ENCODE data around the gene PRCC.

The PRCC gene

DNA sequence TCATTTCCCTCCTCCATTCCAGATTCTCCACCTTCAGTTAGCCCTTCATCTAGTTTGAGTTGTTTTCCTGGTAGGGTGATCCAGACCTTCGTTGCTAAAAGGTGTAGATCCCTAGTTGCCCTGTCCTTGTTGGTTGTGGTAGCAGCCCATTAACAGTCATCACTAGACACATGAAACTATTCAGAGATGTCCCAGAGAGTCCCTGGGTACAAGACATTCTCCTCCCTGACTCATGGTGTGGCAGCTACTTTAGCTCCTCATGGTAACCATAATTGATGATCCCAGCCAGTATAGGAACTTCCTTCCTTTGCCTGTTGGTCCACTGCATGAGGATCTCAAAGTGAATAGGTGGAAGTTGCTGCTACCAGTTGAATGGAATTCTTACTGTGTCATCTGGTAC, 55.3 kb downstream of the PRCC start:
- H3K9me3 Mint-ChIP-seq: peaks cover 8% of the 10 kb centered on the region
- H3K4me1 Mint-ChIP-seq: peaks cover 8% of the 10 kb centered on the region
- TF ChIP-seq, protein P1, sequence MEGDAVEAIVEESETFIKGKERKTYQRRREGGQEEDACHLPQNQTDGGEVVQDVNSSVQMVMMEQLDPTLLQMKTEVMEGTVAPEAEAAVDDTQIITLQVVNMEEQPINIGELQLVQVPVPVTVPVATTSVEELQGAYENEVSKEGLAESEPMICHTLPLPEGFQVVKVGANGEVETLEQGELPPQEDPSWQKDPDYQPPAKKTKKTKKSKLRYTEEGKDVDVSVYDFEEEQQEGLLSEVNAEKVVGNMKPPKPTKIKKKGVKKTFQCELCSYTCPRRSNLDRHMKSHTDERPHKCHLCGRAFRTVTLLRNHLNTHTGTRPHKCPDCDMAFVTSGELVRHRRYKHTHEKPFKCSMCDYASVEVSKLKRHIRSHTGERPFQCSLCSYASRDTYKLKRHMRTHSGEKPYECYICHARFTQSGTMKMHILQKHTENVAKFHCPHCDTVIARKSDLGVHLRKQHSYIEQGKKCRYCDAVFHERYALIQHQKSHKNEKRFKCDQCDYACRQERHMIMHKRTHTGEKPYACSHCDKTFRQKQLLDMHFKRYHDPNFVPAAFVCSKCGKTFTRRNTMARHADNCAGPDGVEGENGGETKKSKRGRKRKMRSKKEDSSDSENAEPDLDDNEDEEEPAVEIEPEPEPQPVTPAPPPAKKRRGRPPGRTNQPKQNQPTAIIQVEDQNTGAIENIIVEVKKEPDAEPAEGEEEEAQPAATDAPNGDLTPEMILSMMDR (IDR thresholded peaks at IDR 0.05; ENCODE audit: unreplicated experiment in 3 of 3): no peak
- H3K36me3 Mint-ChIP-seq (ENCODE audit: low read depth): no peaks in the 10 kb centered on the region
- no peak overlapping the region for H3K27ac Mint-ChIP-seq
- H3K4me3 Mint-ChIP-seq: no peak overlapping the region
- H3K27me3 Mint-ChIP-seq (ENCODE audit: low read depth): peaks cover 17% of the 10 kb centered on the region

DNA sequence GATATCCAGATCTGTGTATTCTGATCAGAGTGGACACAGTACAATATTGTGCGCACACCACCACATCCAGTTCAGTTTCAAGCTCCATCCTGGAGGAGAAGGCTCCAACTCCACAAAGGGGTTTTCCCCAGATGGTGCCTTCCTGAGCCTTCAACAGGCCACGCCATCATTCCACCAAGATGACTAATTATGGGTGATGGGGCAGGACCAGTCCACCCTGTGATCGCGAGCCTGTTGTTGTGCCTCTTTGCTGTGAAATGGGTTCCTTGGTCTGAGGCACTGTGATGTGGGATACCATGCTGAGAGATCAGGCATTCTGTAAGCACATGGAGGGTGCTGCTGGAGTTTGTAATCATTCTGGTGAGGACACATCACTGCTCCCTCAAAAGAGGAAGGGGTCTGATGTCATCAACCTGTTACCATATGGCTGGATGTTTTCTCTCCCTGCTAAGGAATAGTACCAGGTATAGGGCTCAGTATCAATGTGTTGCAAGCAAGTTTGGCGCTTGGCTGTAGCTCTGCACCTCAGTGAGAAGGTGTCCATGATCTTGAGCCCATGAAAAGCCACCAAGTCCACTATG, 56.0 kb downstream of the PRCC start:
- TF ChIP-seq, protein P1 (IDR thresholded peaks at IDR 0.05; ENCODE audit: unreplicated experiment in 3 of 3): no peak
- Mint-ChIP-seq H3K27me3 (ENCODE audit: low read depth) (peaks cover 17% of the 10 kb centered on the region), H3K4me3 (no peak overlapping the region), H3K9me3 (peaks cover 8% of the 10 kb centered on the region), H3K36me3 (ENCODE audit: low read depth) (no peaks in the 10 kb centered on the region), H3K4me1 (peaks cover 12% of the 10 kb centered on the region), H3K27ac (no peak overlapping the region)

DNA sequence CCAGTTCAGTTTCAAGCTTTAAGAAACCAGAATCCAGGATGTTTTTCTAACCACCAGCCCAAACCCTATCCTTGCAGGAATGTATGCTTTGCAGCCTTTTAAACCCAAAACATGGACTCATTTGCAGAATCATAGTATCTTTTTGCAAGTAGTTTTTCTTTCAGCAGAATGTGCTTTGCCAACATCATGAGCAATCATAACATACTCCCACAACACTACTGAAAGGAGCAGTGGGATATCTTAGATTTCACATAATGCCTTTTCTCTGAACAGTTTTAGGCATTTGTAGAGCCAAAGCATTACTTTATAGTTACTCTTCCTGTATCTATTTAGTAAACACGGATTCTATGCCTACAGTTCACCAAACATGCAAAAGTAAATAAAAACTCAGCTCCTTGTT, 59.3 kb downstream of the PRCC start:
- Mint-ChIP-seq H3K36me3 (ENCODE audit: low read depth) (no peaks in the 10 kb centered on the region), H3K27ac (peak overlapping the region; percentile 70 to 85 (median 81)), H3K4me1 (peaks cover 13% of the 10 kb centered on the region), H3K27me3 (ENCODE audit: low read depth) (peaks cover 20% of the 10 kb centered on the region), H3K4me3 (peak overlapping the region in 1 of 3 experiments; percentile 34), H3K9me3 (peaks cover 2% of the 10 kb centered on the region)
- TF ChIP-seq, protein P1 (IDR thresholded peaks at IDR 0.05; ENCODE audit: unreplicated experiment in 3 of 3): no peak

DNA sequence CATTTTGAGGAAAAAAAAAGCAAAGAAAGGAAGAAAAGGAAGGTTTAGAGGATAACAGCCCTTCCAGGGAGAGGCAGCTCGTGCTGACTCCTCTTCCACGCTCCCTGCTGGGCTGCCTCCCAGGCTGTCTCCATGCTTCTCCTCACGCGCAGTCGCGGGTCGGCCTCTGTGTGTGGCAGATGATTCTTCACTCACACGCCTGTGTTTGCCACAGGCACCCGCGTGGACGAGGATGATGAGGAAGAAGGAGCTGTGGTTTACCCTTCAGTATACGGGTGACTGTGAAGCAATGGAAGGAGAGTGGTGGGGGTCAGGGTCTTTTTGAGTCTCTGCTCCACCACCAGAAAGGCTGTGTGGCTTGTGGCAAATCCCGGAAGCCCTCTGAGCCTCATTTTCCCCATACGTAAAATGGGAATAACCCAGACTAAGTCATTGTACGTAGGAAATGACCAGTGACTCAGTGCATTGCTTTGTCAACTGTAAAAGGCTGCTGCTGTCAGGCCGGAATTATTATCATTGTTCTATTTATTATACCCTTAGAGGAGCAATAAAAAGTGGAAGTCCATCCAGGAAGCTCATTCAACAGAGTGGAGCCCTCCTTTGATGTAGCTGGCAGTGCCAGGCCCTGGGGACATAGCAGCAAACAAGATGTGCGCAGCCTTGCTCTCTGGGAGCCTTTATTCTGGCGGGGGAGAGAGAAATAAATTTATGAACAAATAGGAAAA, 61.2 kb downstream of the PRCC start:
- Mint-ChIP-seq H3K27me3 (ENCODE audit: low read depth) (peaks cover 33% of the 10 kb centered on the region), H3K4me3 (no peak overlapping the region), H3K9me3 (no peaks in the 10 kb centered on the region), H3K36me3 (ENCODE audit: low read depth) (no peaks in the 10 kb centered on the region), H3K4me1 (peaks cover 13% of the 10 kb centered on the region), H3K27ac (peak overlapping the region in 1 of 3 experiments; percentile 9)
- TF ChIP-seq, protein P1 (IDR thresholded peaks at IDR 0.05; ENCODE audit: unreplicated experiment in 3 of 3): no peak

DNA sequence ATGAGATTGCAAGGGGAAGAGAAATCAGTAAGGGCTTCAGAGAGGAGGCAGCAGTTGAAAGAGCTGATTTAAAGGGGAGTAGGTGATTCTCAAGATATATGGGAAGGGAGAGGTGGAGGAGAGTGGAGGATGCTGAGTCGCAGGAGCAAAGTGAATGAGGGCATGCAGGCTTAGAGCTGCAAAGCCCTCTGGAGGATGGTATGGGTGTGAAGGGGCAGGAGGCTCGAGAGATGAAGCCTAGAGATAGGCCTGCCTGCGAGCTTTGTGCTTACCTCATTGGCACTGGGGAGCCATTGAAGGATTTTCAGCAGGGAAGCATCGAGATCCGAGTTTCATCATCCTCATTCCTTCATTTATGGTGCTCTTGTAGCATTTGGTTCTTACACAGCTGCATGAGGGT, 65.1 kb downstream of the PRCC start:
- TF ChIP-seq, protein P1 (IDR thresholded peaks at IDR 0.05; ENCODE audit: unreplicated experiment in 3 of 3): no peak
- peaks cover 26% of the 10 kb centered on the region for H3K4me1 Mint-ChIP-seq

DNA sequence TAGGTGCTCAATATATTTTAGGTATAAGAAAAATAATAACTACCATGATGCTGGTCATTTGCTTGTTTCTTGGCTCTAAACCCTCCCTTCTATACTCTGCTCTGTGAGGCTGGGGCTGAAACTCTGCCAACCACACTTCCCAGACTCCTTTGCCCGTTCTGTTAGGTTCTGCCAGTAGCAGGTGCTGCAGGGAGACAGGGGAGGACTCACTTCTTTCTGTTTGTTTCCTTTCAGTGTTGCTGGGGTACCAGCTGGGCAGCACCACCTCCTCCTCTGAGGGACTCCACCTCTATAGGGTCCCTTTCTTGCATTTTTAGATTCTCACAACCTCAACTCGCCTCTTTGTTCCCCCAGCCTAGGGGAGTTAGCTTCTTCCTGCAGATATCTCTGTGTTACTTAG, 66.3 kb downstream of the PRCC start:
- H3K27me3 Mint-ChIP-seq (ENCODE audit: low read depth): peaks cover 74% of the 10 kb centered on the region
- H3K4me1 Mint-ChIP-seq: peaks cover 20% of the 10 kb centered on the region
- no peaks in the 10 kb centered on the region for H3K36me3 Mint-ChIP-seq (ENCODE audit: low read depth)
- TF ChIP-seq, protein P1 (IDR thresholded peaks at IDR 0.05; ENCODE audit: unreplicated experiment in 3 of 3): no peak
- H3K9me3 Mint-ChIP-seq: no peaks in the 10 kb centered on the region
- H3K4me3 Mint-ChIP-seq: no peak overlapping the region
- H3K27ac Mint-ChIP-seq: no peak overlapping the region

More for the DNA sequence above, 65.1 kb downstream of the PRCC start:
- Mint-ChIP-seq H3K27ac (no peak overlapping the region), H3K36me3 (ENCODE audit: low read depth) (no peaks in the 10 kb centered on the region), H3K27me3 (ENCODE audit: low read depth) (peaks cover 64% of the 10 kb centered on the region), H3K4me3 (no peak overlapping the region), H3K9me3 (no peaks in the 10 kb centered on the region)

All from nephron (organoid).